Esophagus muscularis mucosa (tissue), 4 donors: ENCODE results near the gene CXCR1. TPM values are rescaled to one million over a fixed set of nuclear protein-coding genes. Genes with fewer than 3 reads are reported as not detected.

ENCODE experiments used
- DNase-seq: peaks from one replicate; pipeline ENCODE4 v3.0.0-alpha.2; 2017; ENCODE audit errors: extremely low spot score
- H3K27ac ChIP-seq, 4 donors: fragments of 200-600 bp; sonication (generic); replicated peaks in 1 of 4; 1 replicate in 3 of 4; 2 replicates in 1 of 4; pipeline ENCODE4 v1.5.1; 2016 to 2019; ENCODE audit warnings: mild to moderate bottlenecking in 1 of 4
- H3K27me3 ChIP-seq, 4 donors: fragments of 200-600 bp; sonication (generic); one replicate each; pipeline versions ENCODE4 v1.5.1 to v1.6.0; 2016 to 2019
- H3K36me3 ChIP-seq, 4 donors: fragments of 200-600 bp; sonication (generic); one replicate each; pipeline ENCODE4 v1.5.1; 2016 to 2019
- H3K4me1 ChIP-seq, 4 donors: fragments of 200-600 bp; sonication (generic); one replicate each; pipeline ENCODE4 v1.5.1; 2016 to 2019
- H3K4me3 ChIP-seq, 4 donors: fragments of 200-600 bp; sonication (generic); 1 replicate in 2 of 4; 2 replicates in 2 of 4; pipeline ENCODE4 v1.5.1; 2016 to 2019; ENCODE audit warnings: mild to moderate bottlenecking in 4 of 4, moderate library complexity in 1 of 4
- H3K9me3 ChIP-seq, 4 donors: fragments of 200-600 bp; sonication (generic); 1 replicate in 3 of 4; 2 replicates in 1 of 4; pipeline ENCODE4 v1.5.1; 2016 to 2019
- CTCF ChIP-seq, 3 experiments: fragments of 200-600 bp in 2 of 3; fragments of 450-650 bp in 1 of 3; sonication (generic) in 2 of 3; IDR thresholded peaks; one replicate each; pipeline ENCODE4 v1.5.1; 2017 to 2019; ENCODE audit warnings: antibody characterized with exemption in 3 of 3, mild to moderate bottlenecking in 2 of 3, moderate library complexity in 1 of 3
- EP300 ChIP-seq: sonication (generic); formaldehyde crosslinking; IDR thresholded peaks from one replicate; pipeline ENCODE4 v1.6.1; 2017; ENCODE audit warnings: antibody characterized with exemption
- POLR2A ChIP-seq: fragments of 450-650 bp; IDR thresholded peaks from one replicate; pipeline ENCODE4 v1.6.1; 2017; ENCODE audit warnings: antibody characterized with exemption, moderate library complexity, mild to moderate bottlenecking, low read depth
- POLR2AphosphoS5 ChIP-seq, 2 donors: sonication (generic); formaldehyde crosslinking; IDR thresholded peaks; one replicate each; pipeline ENCODE4 v1.6.1; 2017; ENCODE audit warnings: antibody characterized with exemption in 2 of 2
- WGBS: methylation state at CpG from one replicate; pipeline ENCODE4 v1.1.5; 2018; 5-methylcytosine and 5-hydroxymethylcytosine counted together
- intact Hi-C: fragments of 100-400 bp; cut with DNase I; formaldehyde crosslinking; loops from one replicate; pipeline ENCODE4 v1.15.1; 2023
- total RNA-seq, 4 donors: library from RNA; depleted of rRNA; stranded (reverse); fragments of >200 nt; gene quantifications; one replicate each; pipeline versions ENCODE4 v1.1.0 to v1.2.1, GENCODE V29; 2016

The CXCR1 gene
- total RNA-seq, 4 donors from 2014 or later, result 0.13 to 4.0 TPM; not detected in 2

GRCh38 chr2:218187296-218188015 is 20.7 kb upstream of the CXCR1 start:
- 16% methylated on average over 4 of the region's 4 CpGs for WGBS
- no peak for TF ChIP-seq POLR2A
- peak; percentile 11 to 51 for TF ChIP-seq POLR2AphosphoS5 (IDR thresholded peaks at IDR 0.05)
- peaks cover 7 to 24% (median 22%) of the 10 kb centered on the region in 4 donors for H3K4me1 ChIP-seq
- H3K27me3 ChIP-seq, result no peaks in the 10 kb centered on the region
- no peak overlapping the region for H3K4me3 ChIP-seq
- H3K9me3 ChIP-seq, result no peaks in the 10 kb centered on the region
- intact Hi-C loops, result loop anchor here (5.0 to 10.0 kb wide), 2 partner anchors 70 to 287 kb away; no protein-coding TSS in a partner anchor
- no peak for DNase-seq
- H3K36me3 ChIP-seq, result no peaks in the 10 kb centered on the region
- H3K27ac ChIP-seq, result peak overlapping the region; percentile 55 to 63 (median 61)

DNA sequence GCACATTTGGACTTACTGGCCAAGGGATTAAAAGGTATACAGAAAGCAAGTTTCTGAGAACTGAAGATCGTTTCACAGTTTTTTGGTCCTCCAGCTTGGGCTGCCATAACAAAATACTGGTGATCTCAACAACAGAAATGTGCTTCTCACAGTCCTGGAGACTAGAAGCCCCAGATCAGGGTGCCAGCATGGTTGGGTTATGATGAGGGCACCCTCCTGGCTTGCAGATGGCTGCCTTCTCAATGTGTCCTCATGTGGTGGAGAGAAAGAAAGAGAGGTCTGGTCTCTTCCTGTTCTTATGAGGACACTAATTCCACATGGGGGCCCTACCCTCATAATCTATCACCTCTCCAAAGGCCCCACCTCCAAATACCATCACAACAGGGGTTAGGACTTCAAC is 20.1 kb upstream of the CXCR1 start:
- Histone ChIP-seq H3K27ac (peak overlapping the region; percentile 55 to 63 (median 61)), H3K4me1 (peaks cover 7 to 24% (median 22%) of the 10 kb centered on the region in 4 donors), H3K36me3 (no peaks in the 10 kb centered on the region), H3K27me3 (no peaks in the 10 kb centered on the region), H3K4me3 (no peak overlapping the region), H3K9me3 (no peaks in the 10 kb centered on the region)
- intact Hi-C loops, result loop anchor here (5.0 to 10.0 kb wide), 2 partner anchors 70 to 288 kb away; no protein-coding TSS in a partner anchor
- WGBS, result 50% methylated on average over 1 of the region's 1 CpG
- TF ChIP-seq POLR2A, result no peak
- no peak for TF ChIP-seq CTCF (IDR thresholded peaks at IDR 0.05)
- TF ChIP-seq POLR2AphosphoS5 (IDR thresholded peaks at IDR 0.05), result no peak
- TF ChIP-seq EP300, result no peak
- no peak for DNase-seq

GRCh38 chr2:218186355-218186766 is 19.6 kb upstream of the CXCR1 start:
- Histone ChIP-seq H3K4me3 (no peak overlapping the region), H3K27me3 (no peaks in the 10 kb centered on the region), H3K9me3 (no peaks in the 10 kb centered on the region), H3K4me1 (peaks cover 7 to 24% (median 22%) of the 10 kb centered on the region in 4 donors), H3K27ac (peak overlapping the region in 2 of 4 donors; percentile 59 to 63), H3K36me3 (no peaks in the 10 kb centered on the region)
- TF ChIP-seq POLR2AphosphoS5 (IDR thresholded peaks at IDR 0.05), result peak in 1 of 2 donors; percentile 13
- no peak for TF ChIP-seq EP300
- no peak for TF ChIP-seq POLR2A
- TF ChIP-seq CTCF (IDR thresholded peaks at IDR 0.05), result peak; percentile 84 to 93 (median 90)
- intact Hi-C loops, result loop anchor here (5.0 to 10.0 kb wide), 2 partner anchors 71 to 288 kb away; no protein-coding TSS in a partner anchor
- DNase-seq, result no peak
- whole genome bisulfite sequencing, result 38% methylated on average over 8 of the region's 8 CpGs

GRCh38 chr2:218184331-218184730 is 17.6 kb upstream of the CXCR1 start:
- Histone ChIP-seq H3K27ac (no peak overlapping the region), H3K4me1 (peaks cover 7 to 24% (median 22%) of the 10 kb centered on the region in 4 donors), H3K9me3 (no peaks in the 10 kb centered on the region), H3K27me3 (no peaks in the 10 kb centered on the region), H3K4me3 (no peak overlapping the region), H3K36me3 (no peaks in the 10 kb centered on the region)
- TF ChIP-seq CTCF (IDR thresholded peaks at IDR 0.05) (no peak), POLR2AphosphoS5 (IDR thresholded peaks at IDR 0.05) (no peak), POLR2A (no peak), EP300 (no peak)
- intact Hi-C loops, result loop anchor here (10.0 kb wide), 1 partner anchor 290 kb away; no protein-coding TSS in a partner anchor
- WGBS, result 79% methylated on average over 1 of the region's 1 CpG
- no peak for DNase-seq

- Histone ChIP-seq H3K4me3 (no peak overlapping the region), H3K4me1 (no peaks in the 10 kb centered on the region), H3K27ac (no peak overlapping the region), H3K36me3 (no peaks in the 10 kb centered on the region), H3K27me3 (no peaks in the 10 kb centered on the region), H3K9me3 (no peaks in the 10 kb centered on the region)
- TF ChIP-seq POLR2AphosphoS5 (IDR thresholded peaks at IDR 0.05) (no peak), EP300 (no peak), POLR2A (no peak), CTCF (IDR thresholded peaks at IDR 0.05) (no peak)
- intact Hi-C loops, result loop anchor here (10.0 kb wide), 1 partner anchor 294 kb away; no protein-coding TSS in a partner anchor
- no peak for DNase-seq
- 66% methylated on average over 9 of the region's 9 CpGs for WGBS
Observed at GRCh38 chr2:218180467-218181114, 13.8 kb upstream of the CXCR1 start.
